Erythroblast (primary cell): Measurements from ENCODE around the gene ACR.

Source experiments
- GATA1 ChIP-seq: IDR thresholded peaks from 2 replicates; pipeline ENCODE4 v1.6.1; 2011; ENCODE audit warnings: low read depth, mild to moderate bottlenecking, control low read depth, low read length, moderate library complexity
- POLR2A ChIP-seq: IDR thresholded peaks from 2 replicates; pipeline ENCODE4 v1.6.1; 2011; ENCODE audit warnings: mild to moderate bottlenecking, low read length

- TF ChIP-seq POLR2A (no peak), GATA1 (no peak)
These were observed 24.4 kb upstream of the ACR start for GRCh38 chr22:50713571-50714056.
